GM19043 (cell line): ENCODE data around the gene NFILZ.
"Not testable (repeated sequence)": the region's sequence is repeated elsewhere in the genome, so short reads cannot be mapped to it uniquely, and the experiment has no call there.

Source experiments
- ATAC-seq: cut with Tn5 transposase; IDR thresholded peaks from one replicate; pipeline ENCODE4 v1.9.1; 2021; ENCODE audit warnings: low read depth; ENCODE audit not compliant: unreplicated experiment

The NFILZ gene

DNA sequence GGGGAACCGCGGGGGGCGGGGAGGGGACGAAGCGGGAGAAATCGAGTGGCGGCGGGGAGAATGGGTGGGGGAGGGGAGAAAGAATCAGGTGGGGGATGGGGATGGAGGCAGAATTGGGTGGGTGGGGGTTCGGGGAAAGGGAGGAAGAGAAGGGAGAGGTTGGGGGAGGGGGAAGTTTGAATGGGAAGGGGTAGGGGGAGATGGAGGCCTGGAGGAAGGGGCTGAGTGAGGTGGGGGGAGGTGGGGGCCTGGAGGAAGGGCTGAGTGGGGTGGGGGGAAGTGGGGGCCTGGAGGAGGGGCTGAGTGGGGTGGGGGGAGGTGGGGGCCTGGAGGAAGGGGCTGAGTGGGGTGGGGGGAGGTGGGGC is 19.5 kb upstream of the NFILZ start:
- ATAC-seq = no peak

- no peak for ATAC-seq
Observed at GRCh38 chr19:8611391-8611876, 19.0 kb upstream of the NFILZ start.

DNA sequence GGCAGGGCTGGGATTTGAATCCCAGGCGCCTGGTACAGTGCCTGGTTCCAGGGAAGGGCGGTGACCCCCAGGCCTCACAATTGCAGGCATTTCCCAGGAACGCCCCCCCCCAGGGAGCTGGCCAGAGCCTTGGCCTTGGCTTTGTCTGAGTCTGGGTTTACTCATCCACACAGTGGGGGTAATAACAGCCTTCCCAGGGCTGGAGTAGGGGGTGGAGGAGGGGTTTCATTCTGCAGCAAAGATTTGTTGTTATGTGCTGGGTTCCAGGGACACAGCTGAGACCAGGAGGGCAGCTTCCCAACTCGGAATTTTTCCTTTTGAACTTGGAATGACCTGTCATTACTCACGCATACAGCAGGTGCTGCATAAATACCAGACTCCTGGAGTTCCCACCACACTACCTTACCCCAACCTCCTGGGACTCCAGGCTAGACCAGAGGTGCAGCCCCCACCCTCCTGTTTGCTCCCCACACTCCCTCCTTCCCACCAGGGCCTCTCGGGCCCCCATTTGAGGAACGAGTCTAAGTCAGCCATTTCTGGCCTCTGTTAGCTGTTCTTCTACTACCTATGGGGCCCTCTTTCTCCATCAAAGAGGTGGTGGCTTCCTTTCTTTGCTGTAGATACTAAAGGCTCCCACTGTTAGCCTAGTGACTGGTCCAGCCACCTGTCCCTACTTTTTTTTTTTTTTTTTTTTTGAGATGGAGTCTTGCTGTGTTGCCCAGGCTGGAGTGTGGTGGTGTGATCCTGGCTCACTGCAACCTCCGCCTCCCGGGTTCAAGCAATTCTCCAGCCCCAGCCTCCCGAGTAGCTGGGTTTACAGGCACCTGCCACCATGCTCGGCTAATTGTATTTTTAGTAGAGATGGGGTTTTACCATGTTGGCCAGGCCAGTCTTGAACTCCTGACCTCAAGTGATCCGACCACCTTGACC is 18.3 kb upstream of the NFILZ start:
- ATAC-seq = no peak

DNA sequence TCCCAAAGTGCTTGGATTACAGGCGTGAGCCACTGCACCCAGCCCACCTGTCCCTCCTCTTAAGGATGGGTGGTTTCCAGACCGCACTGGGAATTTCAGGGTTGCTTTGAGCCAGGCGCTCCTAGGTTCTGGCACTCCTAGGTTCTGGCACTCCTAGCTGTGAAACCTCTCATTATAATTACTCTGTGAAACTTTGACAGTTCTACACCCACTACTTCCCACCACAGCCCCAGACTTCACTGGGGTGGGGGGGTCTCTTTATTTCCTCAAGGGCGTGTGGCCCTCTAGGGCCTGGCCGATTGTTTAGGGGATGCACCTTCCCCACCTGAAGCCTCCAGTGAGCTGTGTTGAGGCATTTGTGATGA is 17.6 kb upstream of the NFILZ start:
- no peak for ATAC-seq

DNA sequence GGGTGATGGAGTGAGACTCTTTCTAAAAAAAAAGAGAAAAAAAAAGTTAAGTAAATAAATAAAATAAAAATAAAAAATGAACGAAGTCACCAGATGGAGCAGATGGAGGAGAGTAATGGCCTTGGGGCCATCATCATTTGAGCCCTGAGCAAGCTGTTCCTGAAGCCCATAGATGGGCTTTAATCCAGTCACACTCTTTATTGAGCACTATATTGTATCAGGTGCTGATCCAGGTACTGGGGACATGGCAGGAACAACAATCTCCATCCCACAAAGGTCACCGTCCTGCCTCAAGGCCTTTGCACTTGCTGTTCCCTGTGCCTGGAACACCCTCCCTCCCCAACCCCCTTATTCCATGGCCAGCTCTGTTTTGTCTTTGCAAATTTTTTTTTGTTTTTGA is 16.0 kb upstream of the NFILZ start:
- no peak for ATAC-seq

DNA sequence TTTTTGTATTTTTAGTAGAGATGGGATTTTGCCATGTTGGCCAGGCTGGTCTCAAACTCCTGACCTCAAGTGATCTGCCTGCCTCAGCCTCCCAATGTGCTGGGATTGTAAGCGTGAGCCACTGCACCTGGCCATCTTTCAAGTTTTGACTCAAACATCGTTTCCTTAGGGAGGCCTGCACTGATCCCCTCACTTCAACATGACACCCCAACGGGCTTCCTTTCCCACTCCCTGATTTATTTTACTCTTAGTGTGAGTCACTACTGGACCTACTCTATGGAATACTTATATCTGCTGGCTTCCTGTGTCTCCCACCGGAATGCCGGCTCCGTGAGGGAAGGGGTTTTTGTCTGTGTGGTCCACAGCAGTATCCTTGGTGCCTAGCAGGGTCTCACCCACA is 15.4 kb upstream of the NFILZ start:
- ATAC-seq = no peak

DNA sequence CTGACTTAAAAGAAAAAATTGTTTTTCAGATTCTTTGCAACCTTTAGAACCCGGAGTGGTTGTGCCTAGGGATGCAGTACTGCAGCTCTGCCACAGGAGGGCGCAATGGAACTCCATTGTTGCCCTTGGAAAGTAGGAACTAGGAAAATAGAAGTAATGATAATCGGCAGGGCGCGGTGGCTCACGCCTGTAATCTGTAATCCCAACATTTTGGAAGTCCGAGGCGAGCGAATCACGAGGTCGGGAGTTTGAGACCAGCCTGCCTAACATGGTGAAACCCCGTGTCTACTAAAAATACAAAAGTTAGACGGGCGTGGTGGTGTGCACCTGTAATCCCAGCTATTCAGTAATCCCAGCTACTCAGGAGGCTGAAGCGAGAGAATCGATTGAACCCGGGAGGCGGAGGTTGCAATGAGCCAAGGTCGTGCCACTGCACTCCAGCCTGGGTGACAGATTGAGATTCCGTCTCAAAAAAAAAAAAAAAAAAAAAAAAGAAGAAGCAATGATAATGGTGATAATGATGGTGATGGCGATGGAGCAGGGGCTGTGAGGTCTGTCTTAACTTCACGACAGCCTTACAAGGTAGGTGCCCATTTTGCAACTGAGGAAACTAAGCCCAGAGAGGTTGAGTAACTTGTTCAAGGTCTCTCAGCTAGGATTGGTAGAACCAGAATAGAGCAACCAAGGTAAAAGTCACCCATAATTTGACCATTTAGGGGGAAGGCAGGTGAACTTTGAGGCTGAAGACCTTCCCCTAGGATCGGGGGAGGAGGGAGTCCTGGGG is 14.4 kb upstream of the NFILZ start:
- no peak for ATAC-seq

DNA sequence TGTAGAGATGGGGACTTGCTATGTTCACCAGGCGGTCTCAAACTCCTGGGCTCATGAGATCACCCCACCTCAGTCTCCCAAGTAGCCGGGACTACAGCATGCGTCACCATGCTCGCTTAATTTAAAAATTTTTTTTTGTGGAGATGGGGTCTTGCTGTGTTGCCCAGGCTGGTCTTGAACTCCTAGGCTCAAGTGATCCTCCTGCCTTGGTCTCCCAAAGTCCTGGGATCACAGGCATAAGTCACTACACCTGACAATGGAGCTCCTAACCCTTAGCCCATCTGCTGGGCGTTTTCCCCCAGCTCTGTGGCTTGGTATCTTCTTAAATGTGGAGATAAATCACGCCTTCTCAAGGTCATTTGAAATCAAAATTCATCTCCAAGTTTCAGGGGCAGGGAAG is 13.6 kb upstream of the NFILZ start:
- ATAC-seq = no peak

- ATAC-seq = not testable (repeated sequence)
Observed at GRCh38 chr19:8617325-8617724, 13.1 kb upstream of the NFILZ start.

- no peak for ATAC-seq
Observed at GRCh38 chr19:8617984-8618383, 12.4 kb upstream of the NFILZ start.

GRCh38 chr19:8618751-8619150 is 11.7 kb upstream of the NFILZ start:
- ATAC-seq = no peak

DNA sequence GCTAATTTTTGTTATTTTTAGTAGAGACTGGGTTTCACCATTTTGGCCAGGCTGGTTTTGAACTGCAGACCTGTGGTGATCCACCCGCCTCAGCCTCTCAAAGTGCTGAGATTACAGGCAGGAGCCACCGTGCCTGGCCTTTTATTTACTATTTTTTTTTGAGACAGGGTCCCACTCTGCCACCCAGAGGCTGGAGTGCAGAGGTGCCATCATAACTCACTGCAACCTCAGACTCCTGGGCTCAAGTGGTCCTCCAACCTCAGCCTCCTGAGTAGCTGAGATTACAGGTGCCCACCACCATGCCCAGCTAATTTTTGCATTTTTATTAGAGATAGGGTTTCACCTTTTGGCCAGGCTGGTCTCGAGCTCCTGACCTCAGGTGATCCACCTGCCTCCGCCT is 7.5 kb upstream of the NFILZ start:
- ATAC-seq = not testable (repeated sequence)

- no peak for ATAC-seq
Observed at GRCh38 chr19:8626842-8627241, 3.6 kb upstream of the NFILZ start.

GRCh38 chr19:8629184-8629583 is 1.2 kb upstream of the NFILZ start:
- ATAC-seq = no peak

DNA sequence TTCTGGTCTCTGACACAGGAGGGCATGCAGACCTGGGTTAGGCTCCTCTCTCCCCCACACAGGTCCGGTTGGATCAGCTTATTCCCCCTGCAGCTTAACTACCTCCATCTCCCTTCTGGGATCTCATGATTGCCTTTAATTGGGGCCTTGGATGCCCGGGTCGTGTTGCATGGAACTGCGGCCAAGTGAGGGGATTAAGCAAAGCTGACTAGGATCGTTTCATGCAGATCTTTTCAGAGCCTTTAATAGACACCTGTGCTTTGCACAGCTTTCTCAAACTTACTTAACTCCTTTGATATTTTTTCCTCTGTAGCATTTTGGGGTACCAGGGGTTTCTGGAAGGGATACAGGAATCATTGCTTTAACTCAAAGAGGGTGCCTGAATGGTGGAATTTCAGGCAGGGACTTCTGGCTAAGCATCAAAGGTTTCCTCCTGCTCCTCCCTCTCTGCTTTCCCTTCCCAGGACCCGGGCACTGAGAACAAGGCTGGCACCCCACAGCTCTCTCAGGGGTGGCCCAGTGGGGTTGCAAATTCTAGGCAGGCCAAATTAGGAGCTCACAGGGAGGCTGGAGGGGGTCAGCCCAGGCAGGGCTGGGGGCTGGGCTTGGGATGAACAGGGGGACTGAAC is 477 bp downstream of the NFILZ start:
- no peak for ATAC-seq

GRCh38 chr19:8631425-8631819 is 989 bp downstream of the NFILZ start:
- no peak for ATAC-seq

DNA sequence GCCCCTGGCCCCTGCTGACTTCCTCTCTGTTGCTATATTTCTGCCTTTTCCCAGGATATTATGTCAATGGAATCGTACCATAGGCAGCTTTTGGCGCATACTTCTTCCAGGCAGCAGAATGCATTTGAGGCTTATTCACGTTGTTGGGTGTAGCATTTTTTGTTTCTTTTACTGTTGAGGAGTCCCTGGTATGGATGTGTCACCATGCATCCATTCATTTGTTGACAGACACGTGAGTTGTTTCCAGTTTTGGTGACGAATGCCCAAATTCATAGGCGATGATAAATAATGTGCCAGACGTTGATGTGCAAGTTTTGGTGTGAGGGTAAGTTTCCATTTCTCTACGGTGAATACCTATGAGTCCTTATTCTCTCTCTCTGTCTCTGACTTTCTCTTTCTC is 5.0 kb downstream of the NFILZ start:
- ATAC-seq = no peak

GRCh38 chr19:8637070-8637469 is 6.6 kb downstream of the NFILZ start:
- not testable (repeated sequence) for ATAC-seq

GRCh38 chr19:8638078-8638619 is 7.7 kb downstream of the NFILZ start:
- no peak for ATAC-seq

DNA sequence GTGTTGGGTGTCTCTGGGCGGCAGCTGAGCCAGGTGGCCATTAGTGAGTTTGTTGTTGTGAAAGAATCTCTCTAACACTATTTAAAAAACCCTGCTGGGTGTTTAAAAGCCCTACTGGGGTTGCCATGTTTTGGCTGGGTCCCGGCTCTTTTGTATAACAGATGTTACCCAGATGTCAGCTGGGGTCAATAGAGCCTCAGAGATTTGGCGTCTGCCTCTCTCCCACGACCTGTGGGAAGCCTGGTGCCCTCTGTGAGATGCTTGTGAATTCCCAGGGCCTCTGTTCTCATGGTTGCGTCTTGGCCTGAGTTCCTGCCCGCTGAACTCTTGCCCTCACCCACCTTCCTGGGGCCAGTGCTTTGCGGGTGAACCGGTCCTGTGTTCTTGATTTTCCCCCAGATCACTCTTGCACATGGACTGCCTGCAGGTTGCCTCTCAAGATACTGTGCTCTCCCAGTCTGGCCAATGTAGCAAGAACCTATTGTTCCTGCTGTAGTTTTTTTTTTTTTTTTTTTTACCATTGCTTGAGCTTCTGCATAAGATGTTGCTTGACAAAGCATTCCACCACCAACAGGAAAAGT is 9.5 kb downstream of the NFILZ start:
- no peak for ATAC-seq
